IMR-90 (cell line): ENCODE data around the gene TENM3. TPM values are rescaled to one million over a fixed set of nuclear protein-coding genes. Genes with fewer than 3 reads are reported as not detected.

Experiments
- ATAC-seq: fragments of 200-7000 bp; cut with Tn5 transposase; 2 replicates; pipeline ENCODE4 v1.9.1; 2020; ENCODE audit warnings: low read depth, mild to moderate bottlenecking, moderate library complexity
- BruUV-seq: library from RNA; stranded (reverse); fragments of 400-500 nt; replicated peaks from 2 replicates; lab custom pipeline; 2021; lab: Mats Ljungman, UMichigan
- CTCF ChIA-PET: fragments of 300-600 bp; formaldehyde crosslinking; extraction: SDS; loops from one replicate; lab custom pipeline; 2021; ENCODE audit warnings: antibody characterized with exemption; lab: Yijun Ruan, JAX
- POLR2A ChIA-PET: fragments of 300-600 bp; sonication (Branson Sonifier 250); formaldehyde crosslinking; loops from one replicate; lab custom pipeline; 2022; ENCODE audit warnings: antibody characterized with exemption; ENCODE audit not compliant: unreplicated experiment; lab: Charles Lee
- DNase-seq: peaks from one replicate; pipeline ENCODE4 v3.0.0; 2013
- H2AFZ ChIP-seq: replicated peaks from 2 replicates; pipeline ENCODE3; 2013; ENCODE audit warnings: low read length, mild to moderate bottlenecking; ENCODE audit not compliant: poor library complexity
- H2AK5ac ChIP-seq: 2 replicates; pipeline ENCODE4 v1.6.1; 2013; ENCODE audit warnings: low read depth, low read length, inconsistent platforms
- H2AK9ac ChIP-seq: replicated peaks from 2 replicates; pipeline ENCODE3; 2013; ENCODE audit warnings: mild to moderate bottlenecking, low read depth, low read length, moderate library complexity; ENCODE audit not compliant: poor library complexity
- H2BK120ac ChIP-seq: 2 replicates; pipeline ENCODE4 v1.6.1; 2013; ENCODE audit warnings: low read depth, low read length, inconsistent platforms
- H2BK15ac ChIP-seq: 3 replicates; pipeline ENCODE4 v1.6.1; 2013; ENCODE audit warnings: low read depth, low read length, inconsistent platforms
- H2BK20ac ChIP-seq: 2 replicates; pipeline ENCODE4 v1.6.1; 2013; ENCODE audit warnings: low read depth, mild to moderate bottlenecking, inconsistent platforms, low read length, moderate library complexity
- H2BK5ac ChIP-seq: 2 replicates; pipeline ENCODE4 v1.6.1; 2013; ENCODE audit warnings: mild to moderate bottlenecking, low read depth, low read length, inconsistent platforms; ENCODE audit not compliant: poor library complexity, severe bottlenecking
- H3K14ac ChIP-seq: replicated peaks from 2 replicates; pipeline ENCODE4 v1.6.1; 2013; ENCODE audit warnings: low read depth, low read length, inconsistent platforms
- H3K18ac ChIP-seq: 2 replicates; pipeline ENCODE4 v1.6.1; 2013; ENCODE audit warnings: low read depth, low read length, control low read depth
- H3K23ac ChIP-seq: 2 replicates; pipeline ENCODE4 v1.6.1; 2013; ENCODE audit warnings: low read depth, low read length, inconsistent platforms
- H3K27ac ChIP-seq: 2 replicates; pipeline ENCODE4 v1.5.1; 2013; ENCODE audit warnings: mild to moderate bottlenecking, control low read depth, low read length; ENCODE audit not compliant: insufficient read depth
- H3K27me3 ChIP-seq: 2 replicates; pipeline ENCODE4 v1.6.1; 2013; ENCODE audit warnings: low read length; ENCODE audit not compliant: control insufficient read depth, insufficient read depth
- H3K36me3 ChIP-seq: 2 replicates; pipeline ENCODE4 v1.6.1; 2013; ENCODE audit warnings: low read length, mixed read lengths; ENCODE audit not compliant: control insufficient read depth, insufficient read depth
- H3K4ac ChIP-seq: 2 replicates; pipeline ENCODE4 v1.6.1; 2013; ENCODE audit warnings: low read depth, low read length, inconsistent platforms
- H3K4me1 ChIP-seq: 2 replicates; pipeline ENCODE4 v1.6.1; 2013; ENCODE audit warnings: low read length, mixed read lengths; ENCODE audit not compliant: control insufficient read depth, insufficient read depth
- H3K4me2 ChIP-seq: 2 replicates; pipeline ENCODE4 v1.6.1; 2013; ENCODE audit warnings: low read depth, mild to moderate bottlenecking, control low read depth, low read length, moderate library complexity
- H3K4me3 ChIP-seq: 2 replicates; pipeline ENCODE4 v1.5.1; 2013; ENCODE audit warnings: low read depth, mild to moderate bottlenecking, control low read depth, low read length, moderate library complexity; ENCODE audit not compliant: insufficient read depth
- H3K56ac ChIP-seq: 2 replicates; pipeline ENCODE4 v1.6.1; 2013; ENCODE audit warnings: low read length, inconsistent platforms; ENCODE audit not compliant: insufficient read depth; ENCODE audit errors: extremely low read depth
- H3K79me1 ChIP-seq, 2 experiments: 2 replicates each; pipeline ENCODE4 v1.6.1; 2013; ENCODE audit warnings: low read length in 2 of 2, inconsistent platforms in 1 of 2, low read depth in 1 of 2
- H3K9ac ChIP-seq: 2 replicates; pipeline ENCODE4 v1.6.1; 2013; ENCODE audit warnings: low read depth, low read length, control low read depth
- H3K9me1 ChIP-seq: 2 replicates; pipeline ENCODE4 v1.6.1; 2013; ENCODE audit warnings: low read length, inconsistent platforms; ENCODE audit not compliant: insufficient read depth
- H3K9me3 ChIP-seq: 2 replicates; pipeline ENCODE4 v1.6.1; 2013; ENCODE audit warnings: low read length; ENCODE audit not compliant: control insufficient read depth, insufficient read depth
- H4K20me1 ChIP-seq: 2 replicates; pipeline ENCODE4 v1.6.1; 2013; ENCODE audit warnings: low read length, inconsistent platforms; ENCODE audit not compliant: insufficient read depth
- H4K5ac ChIP-seq: 2 replicates; pipeline ENCODE4 v1.6.1; 2013; ENCODE audit warnings: mild to moderate bottlenecking, low read depth, low read length, control low read depth
- H4K8ac ChIP-seq, 2 experiments: 2 replicates each; pipeline ENCODE4 v1.6.1; 2013; ENCODE audit warnings: low read depth in 2 of 2, low read length in 2 of 2, control low read depth in 1 of 2, inconsistent platforms in 1 of 2
- H4K91ac ChIP-seq: 2 replicates; pipeline ENCODE4 v1.6.1; 2013; ENCODE audit warnings: low read depth, low read length, inconsistent platforms; ENCODE audit not compliant: insufficient read depth
- BHLHE40 ChIP-seq: fragments of 150-350 bp; IDR thresholded peaks from 2 replicates; pipeline ENCODE4 v1.6.1; 2016; ENCODE audit warnings: mild to moderate bottlenecking, low read depth, low read length
- CEBPB ChIP-seq: IDR thresholded peaks from 2 replicates; pipeline ENCODE4 v1.6.1; 2012; ENCODE audit warnings: low read depth, low read length, improper control_type of control experiment
- MAZ ChIP-seq: IDR thresholded peaks from 2 replicates; pipeline ENCODE4 v1.6.1; 2012; ENCODE audit warnings: low read depth, mild to moderate bottlenecking, low read length, improper control_type of control experiment, moderate library complexity, borderline replicate concordance
- MXI1 ChIP-seq: IDR thresholded peaks from 2 replicates; pipeline ENCODE4 v1.6.1; 2012; ENCODE audit warnings: low read depth, mild to moderate bottlenecking, low read length, moderate library complexity, borderline replicate concordance
- POLR2A ChIP-seq: IDR thresholded peaks from 2 replicates; pipeline ENCODE4 v1.6.1; 2012; ENCODE audit warnings: mild to moderate bottlenecking, low read depth, low read length
- USF2 ChIP-seq: fragments of 150-350 bp; IDR thresholded peaks from 2 replicates; pipeline ENCODE4 v1.6.1; 2017; ENCODE audit warnings: mild to moderate bottlenecking, antibody characterized with exemption, low read length, low read depth
- WGBS, 2 experiments: methylation state at CpG; one replicate each; pipeline versions ENCODE4 v1.1.5 to v1.1.7; 2013; ENCODE audit warnings: missing lambda C conversion rate in 2 of 2; ENCODE audit not compliant: insufficient read length in 1 of 2; ENCODE audit errors: extremely low coverage in 2 of 2; 5-methylcytosine and 5-hydroxymethylcytosine counted together
- dilution Hi-C: fragments of 300-500 bp; cut with HindIII; formaldehyde crosslinking; loops from one replicate; pipeline ENCODE4 v1.14.3; 2018; ENCODE audit warnings: low sequenced_read_pairs; ENCODE audit not compliant: unreplicated experiment
- in situ Hi-C: fragments of 300-500 bp; cut with MboI; formaldehyde crosslinking; loops from 3 replicates; pipeline ENCODE4 v1.14.3; 2019; ENCODE audit warnings: low sequenced_read_pairs, inconsistent platforms, mixed read lengths
- intact Hi-C: fragments of 100-400 bp; cut with micrococcal nuclease; formaldehyde crosslinking; loops from 2 replicates; pipeline ENCODE4 v1.10.0; 2022
- polyA plus RNA-seq, 3 experiments: library from polyadenylated mRNA; depleted of rRNA; stranded (reverse); fragments of >200 nt; gene quantifications; 2 replicates each; pipeline ENCODE4 v1.2.3, GENCODE V29; 2012; ENCODE audit warnings: low replicate concordance in 1 of 3
- total RNA-seq: library from RNA; depleted of rRNA; stranded (reverse); fragments of >200 nt; gene quantifications from 2 replicates; pipeline ENCODE4 v1.2.3, GENCODE V29; 2012

The TENM3 gene
- total and polyA plus RNA-seq, 2 of the 4 experiments (the other 2 are of a cell fraction): 29.9 to 173 TPM

GRCh38 chr4:182454440-182455013 lies 211.3 kb downstream of the TENM3 start:
- peak; percentile 80 for ATAC-seq
- intact Hi-C loops: loop anchor here (5.0 to 10.0 kb wide), 3 partner anchors 470 to 690 kb away; no protein-coding TSS in a partner anchor
- Histone ChIP-seq H2BK120ac (no peak overlapping the region), H3K9me3 (no peaks in the 10 kb centered on the region), H2BK15ac (no peak overlapping the region), H4K5ac (no peak overlapping the region), H2BK5ac (no peak overlapping the region), H3K14ac (no peak overlapping the region), H3K27ac (no peak overlapping the region), H2BK20ac (no peak overlapping the region), H4K20me1 (no peaks in the 10 kb centered on the region), H2AK9ac (no peak overlapping the region), H3K27me3 (no peaks in the 10 kb centered on the region), H3K4me3 (no peak overlapping the region), H3K79me1 (peaks cover 10 to 12% of the 10 kb centered on the region in 2 experiments; a peak in 3 of 4 replicates), H4K8ac (no peak overlapping the region), H3K4ac (no peak overlapping the region), H2AK5ac (no peak overlapping the region), H3K4me1 (no peaks in the 10 kb centered on the region), H4K91ac (no peak overlapping the region), H3K56ac (no peak overlapping the region), H3K9ac (no peak overlapping the region), H2AFZ (no peak overlapping the region), H3K18ac (no peak overlapping the region), H3K36me3 (no peaks in the 10 kb centered on the region), H3K4me2 (peak overlapping the region; percentile 33; the same call in 1 of the 2 replicates), H3K23ac (no peak overlapping the region), H3K9me1 (no peaks in the 10 kb centered on the region)
- TF ChIP-seq USF2 (no peak), CEBPB (peak; percentile 41; the same call in 1 of the 2 replicates), MXI1 (no peak), MAZ (no peak), POLR2A (no peak), BHLHE40 (no peak)
- dilution Hi-C loops: no loop called here
- ChIA-PET POLR2A (no interaction called here), CTCF (no interaction called here)
- no TSS peak for BruUV-seq
- no CpG with 5 or more reads among the region's 6 CpGs for WGBS, 2 experiments
- DNase-seq: peak; percentile 81
- in situ Hi-C loops: loop anchor here (25.0 kb wide), 1 partner anchor 808 kb away; no protein-coding TSS in a partner anchor
